ENCODE data around the gene SNX8.
A peak's percentile ranks its signal among the peaks of the same experiment; 100 is the strongest.

SNX8 gene

GRCh38 chr7:2314209-2314955 is at the start of gene SNX8:
Gene SNX8, minus strand, starts transcription at chr7:2314441. Its CDS starts 20 bp downstream, at chr7:2314421.
- Histone ChIP-seq H3K79me2 (ENCODE audit: control insufficient read depth, insufficient read depth, low read length, unreplicated experiment) (peaks cover 28% of the 10 kb centered on the region), H2AFZ (ENCODE audit: low read length, unreplicated experiment) (peak within 1 kb of the TSS; percentile 70), H3K27me3 (ENCODE audit: insufficient read depth, low read length) (no peaks in the 10 kb centered on the region), H3K36me3 (ENCODE audit: insufficient read depth, low read length) (no peaks in the 10 kb centered on the region), H3K4me1 (ENCODE audit: control insufficient read depth, insufficient read depth, low read length, unreplicated experiment) (no peaks in the 10 kb centered on the region), H3K4me3 (ENCODE audit: low read depth, low read length) (peak within 1 kb of the TSS; percentile 90), H3K27ac (ENCODE audit: low read depth, low read length) (peak within 1 kb of the TSS; percentile 41; the same call in 1 of the 2 replicates)

GRCh38 chr7:2362385-2363088 is 48.3 kb upstream of the SNX8 start:
- no peaks in the 10 kb centered on the region for H3K27me3 ChIP-seq (ENCODE audit: insufficient read depth, low read length)
- no peak overlapping the region for H3K4me3 ChIP-seq (ENCODE audit: low read depth, low read length)
- H3K4me1 ChIP-seq (ENCODE audit: control insufficient read depth, insufficient read depth, low read length, unreplicated experiment), result peaks cover 4% of the 10 kb centered on the region
- peaks cover 19% of the 10 kb centered on the region for H3K36me3 ChIP-seq (ENCODE audit: insufficient read depth, low read length)
- H2AFZ ChIP-seq (ENCODE audit: low read length, unreplicated experiment), result no peak overlapping the region
- H3K27ac ChIP-seq (ENCODE audit: low read depth, low read length), result no peak overlapping the region
- peaks cover 46% of the 10 kb centered on the region for H3K79me2 ChIP-seq (ENCODE audit: control insufficient read depth, insufficient read depth, low read length, unreplicated experiment)

- Histone ChIP-seq H2AFZ (ENCODE audit: low read length, unreplicated experiment) (no peak overlapping the region), H3K79me2 (ENCODE audit: control insufficient read depth, insufficient read depth, low read length, unreplicated experiment) (peaks cover 64% of the 10 kb centered on the region), H3K4me3 (ENCODE audit: low read depth, low read length) (no peak overlapping the region), H3K4me1 (ENCODE audit: control insufficient read depth, insufficient read depth, low read length, unreplicated experiment) (peaks cover 15% of the 10 kb centered on the region), H3K27me3 (ENCODE audit: insufficient read depth, low read length) (no peaks in the 10 kb centered on the region), H3K27ac (ENCODE audit: low read depth, low read length) (no peak overlapping the region), H3K36me3 (ENCODE audit: insufficient read depth, low read length) (peaks cover 25% of the 10 kb centered on the region)
Observed at GRCh38 chr7:2360796-2361195, 46.6 kb upstream of the SNX8 start.

DNA sequence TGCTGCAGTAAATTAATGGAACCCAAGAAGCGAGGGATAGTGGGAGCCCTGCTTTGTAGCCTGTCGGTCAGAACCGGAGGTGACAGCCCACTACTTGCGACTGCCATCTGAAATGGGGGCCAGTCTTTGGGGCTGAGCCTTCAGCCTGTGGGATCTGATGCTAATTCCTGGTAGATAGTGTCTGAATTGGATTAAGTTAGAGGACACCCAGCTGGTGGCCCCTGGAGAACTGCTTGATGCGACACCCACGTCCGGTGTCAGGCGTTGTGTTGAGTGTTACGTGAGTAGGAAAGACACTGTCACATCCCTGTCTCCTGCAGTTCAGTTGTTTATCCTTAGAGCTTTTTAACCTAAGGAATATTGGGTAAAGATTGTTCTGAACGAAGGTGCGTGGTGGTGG is 45.4 kb upstream of the SNX8 start:
- no peaks in the 10 kb centered on the region for H3K27me3 ChIP-seq (ENCODE audit: insufficient read depth, low read length)
- peaks cover 75% of the 10 kb centered on the region for H3K79me2 ChIP-seq (ENCODE audit: control insufficient read depth, insufficient read depth, low read length, unreplicated experiment)
- no peak overlapping the region for H2AFZ ChIP-seq (ENCODE audit: low read length, unreplicated experiment)
- H3K36me3 ChIP-seq (ENCODE audit: insufficient read depth, low read length), result peaks cover 25% of the 10 kb centered on the region
- H3K27ac ChIP-seq (ENCODE audit: low read depth, low read length), result no peak overlapping the region
- no peak overlapping the region for H3K4me3 ChIP-seq (ENCODE audit: low read depth, low read length)
- H3K4me1 ChIP-seq (ENCODE audit: control insufficient read depth, insufficient read depth, low read length, unreplicated experiment), result peaks cover 15% of the 10 kb centered on the region

GRCh38 chr7:2358968-2359527 is 44.8 kb upstream of the SNX8 start:
- Histone ChIP-seq H3K79me2 (ENCODE audit: control insufficient read depth, insufficient read depth, low read length, unreplicated experiment) (peaks cover 77% of the 10 kb centered on the region), H3K4me3 (ENCODE audit: low read depth, low read length) (no peak overlapping the region), H2AFZ (ENCODE audit: low read length, unreplicated experiment) (no peak overlapping the region), H3K27me3 (ENCODE audit: insufficient read depth, low read length) (no peaks in the 10 kb centered on the region), H3K4me1 (ENCODE audit: control insufficient read depth, insufficient read depth, low read length, unreplicated experiment) (peaks cover 15% of the 10 kb centered on the region), H3K27ac (ENCODE audit: low read depth, low read length) (no peak overlapping the region), H3K36me3 (ENCODE audit: insufficient read depth, low read length) (peaks cover 25% of the 10 kb centered on the region)

- Histone ChIP-seq H3K27me3 (ENCODE audit: insufficient read depth, low read length) (no peaks in the 10 kb centered on the region), H3K36me3 (ENCODE audit: insufficient read depth, low read length) (peaks cover 19% of the 10 kb centered on the region), H3K27ac (ENCODE audit: low read depth, low read length) (no peak overlapping the region), H3K79me2 (ENCODE audit: control insufficient read depth, insufficient read depth, low read length, unreplicated experiment) (peaks cover 80% of the 10 kb centered on the region), H3K4me1 (ENCODE audit: control insufficient read depth, insufficient read depth, low read length, unreplicated experiment) (peaks cover 15% of the 10 kb centered on the region), H2AFZ (ENCODE audit: low read length, unreplicated experiment) (no peak overlapping the region), H3K4me3 (ENCODE audit: low read depth, low read length) (peak overlapping the region; percentile 99)
Observed at GRCh38 chr7:2357571-2357970, 43.3 kb upstream of the SNX8 start.

GRCh38 chr7:2357165-2357564 is 42.9 kb upstream of the SNX8 start:
- Histone ChIP-seq H3K27me3 (ENCODE audit: insufficient read depth, low read length) (no peaks in the 10 kb centered on the region), H3K27ac (ENCODE audit: low read depth, low read length) (no peak overlapping the region), H2AFZ (ENCODE audit: low read length, unreplicated experiment) (no peak overlapping the region), H3K79me2 (ENCODE audit: control insufficient read depth, insufficient read depth, low read length, unreplicated experiment) (peaks cover 76% of the 10 kb centered on the region), H3K36me3 (ENCODE audit: insufficient read depth, low read length) (peaks cover 15% of the 10 kb centered on the region), H3K4me3 (ENCODE audit: low read depth, low read length) (peak overlapping the region; percentile 99), H3K4me1 (ENCODE audit: control insufficient read depth, insufficient read depth, low read length, unreplicated experiment) (peaks cover 15% of the 10 kb centered on the region)

GRCh38 chr7:2355705-2356008 is 41.4 kb upstream of the SNX8 start:
- peaks cover 15% of the 10 kb centered on the region for H3K4me1 ChIP-seq (ENCODE audit: control insufficient read depth, insufficient read depth, low read length, unreplicated experiment)
- H3K4me3 ChIP-seq (ENCODE audit: low read depth, low read length), result peak overlapping the region; percentile 99
- H2AFZ ChIP-seq (ENCODE audit: low read length, unreplicated experiment), result no peak overlapping the region
- peaks cover 72% of the 10 kb centered on the region for H3K79me2 ChIP-seq (ENCODE audit: control insufficient read depth, insufficient read depth, low read length, unreplicated experiment)
- peak overlapping the region; percentile 98 for H3K27ac ChIP-seq (ENCODE audit: low read depth, low read length)
- no peaks in the 10 kb centered on the region for H3K27me3 ChIP-seq (ENCODE audit: insufficient read depth, low read length)
- peaks cover 11% of the 10 kb centered on the region for H3K36me3 ChIP-seq (ENCODE audit: insufficient read depth, low read length)

- H3K27ac ChIP-seq (ENCODE audit: low read depth, low read length), result peak overlapping the region; percentile 98
- no peak overlapping the region for H2AFZ ChIP-seq (ENCODE audit: low read length, unreplicated experiment)
- H3K79me2 ChIP-seq (ENCODE audit: control insufficient read depth, insufficient read depth, low read length, unreplicated experiment), result peaks cover 69% of the 10 kb centered on the region
- peaks cover 9% of the 10 kb centered on the region for H3K36me3 ChIP-seq (ENCODE audit: insufficient read depth, low read length)
- no peaks in the 10 kb centered on the region for H3K27me3 ChIP-seq (ENCODE audit: insufficient read depth, low read length)
- H3K4me3 ChIP-seq (ENCODE audit: low read depth, low read length), result peak overlapping the region; percentile 99
- peaks cover 15% of the 10 kb centered on the region for H3K4me1 ChIP-seq (ENCODE audit: control insufficient read depth, insufficient read depth, low read length, unreplicated experiment)
Observed at GRCh38 chr7:2354939-2355704, 40.9 kb upstream of the SNX8 start.

GRCh38 chr7:2354186-2354938 is 40.1 kb upstream of the SNX8 start, which contains the start of gene EIF3B:
Gene EIF3B, plus strand, starts transcription at chr7:2354827. Its CDS starts 95 bp downstream, at chr7:2354922.
- Histone ChIP-seq H3K27me3 (ENCODE audit: insufficient read depth, low read length) (no peaks in the 10 kb centered on the region), H3K36me3 (ENCODE audit: insufficient read depth, low read length) (peaks cover 9% of the 10 kb centered on the region), H3K27ac (ENCODE audit: low read depth, low read length) (peak within 1 kb of the TSS; percentile 98), H3K79me2 (ENCODE audit: control insufficient read depth, insufficient read depth, low read length, unreplicated experiment) (peaks cover 62% of the 10 kb centered on the region), H2AFZ (ENCODE audit: low read length, unreplicated experiment) (peak within 1 kb of the TSS; percentile 81), H3K4me3 (ENCODE audit: low read depth, low read length) (peak within 1 kb of the TSS; percentile 99), H3K4me1 (ENCODE audit: control insufficient read depth, insufficient read depth, low read length, unreplicated experiment) (peaks cover 15% of the 10 kb centered on the region)
